HEK293 (cell line): ENCODE results near the gene HERC4.
A peak's percentile ranks its signal among the peaks of the same experiment; 100 is the strongest.

ENCODE experiments used
- CTCF ChIA-PET: fragments of 350-600 bp; formaldehyde crosslinking; extraction: SDS; loops from one replicate; lab custom pipeline; 2021; ENCODE audit warnings: antibody characterized with exemption; lab: Yijun Ruan, JAX
- POLR2A ChIA-PET: fragments of 300-600 bp; formaldehyde crosslinking; extraction: SDS; loops from one replicate; lab custom pipeline; 2020; ENCODE audit warnings: antibody characterized with exemption, inconsistent platforms; lab: Yijun Ruan, JAX
- H3K27ac ChIP-seq: fragments of 200-500 bp; sonication (Bioruptor generic); 2 replicates; pipeline ENCODE4 v1.5.1; 2014; ENCODE audit warnings: low read depth, low read length, control low read depth, inconsistent platforms; ENCODE audit errors: extremely low read depth
- H3K36me3 ChIP-seq, 2 experiments: fragments of 200-500 bp in 1 of 2; sonication (Bioruptor generic) in 1 of 2; 1 replicate in 1 of 2; 2 replicates in 1 of 2; pipeline ENCODE4 v1.5.1; 2014 to 2017; ENCODE audit warnings: inconsistent platforms in 2 of 2, low read length in 2 of 2; ENCODE audit not compliant: control insufficient read depth in 2 of 2, insufficient read depth in 1 of 2
- H3K4me1 ChIP-seq: fragments of 200-500 bp; sonication (Bioruptor generic); 2 replicates; pipeline ENCODE4 v1.5.1; 2014; ENCODE audit warnings: mild to moderate bottlenecking, low read length, inconsistent platforms; ENCODE audit not compliant: control insufficient read depth, insufficient read depth
- H3K4me3 ChIP-seq: 2 replicates; pipeline ENCODE4 v1.5.1; 2011; ENCODE audit warnings: low read depth, mild to moderate bottlenecking, control low read depth, low read length, moderate library complexity
- H3K9me3 ChIP-seq: fragments of 200-500 bp; sonication (Bioruptor generic); 2 replicates; pipeline ENCODE4 v1.5.1; 2014; ENCODE audit warnings: low read depth, low read length, inconsistent platforms; ENCODE audit not compliant: control insufficient read depth, insufficient read depth
- HOXD13 ChIP-seq: sonication (generic); formaldehyde crosslinking; IDR thresholded peaks from 2 replicates; pipeline ENCODE4 v1.8.0; 2022; ENCODE audit warnings: missing genetic modification reagents, borderline replicate concordance
- OSR2 ChIP-seq: fragments of 450-650 bp; formaldehyde crosslinking; IDR thresholded peaks from 2 replicates; pipeline ENCODE4 v1.5.1; 2016; ENCODE audit warnings: missing biosample characterization, missing genetic modification characterization
- PRDM1 ChIP-seq: fragments of 450-650 bp; formaldehyde crosslinking; IDR thresholded peaks from 2 replicates; pipeline ENCODE4; 2016; ENCODE audit warnings: missing biosample characterization, missing genetic modification characterization
- REPIN1 ChIP-seq: fragments of 450-650 bp; formaldehyde crosslinking; IDR thresholded peaks from 2 replicates; pipeline ENCODE4 v1.5.1; 2017; ENCODE audit warnings: missing biosample characterization, missing genetic modification characterization, low read depth
- WT1 ChIP-seq: fragments of 450-650 bp; formaldehyde crosslinking; IDR thresholded peaks from 2 replicates; pipeline ENCODE4 v1.5.1; 2016; ENCODE audit warnings: missing biosample characterization, missing genetic modification characterization
- ZBTB26 ChIP-seq: fragments of 450-650 bp; formaldehyde crosslinking; optimal IDR thresholded peaks from 2 replicates; pipeline ENCODE3; 2016; ENCODE audit warnings: missing biosample characterization, mild to moderate bottlenecking, missing genetic modification characterization
- ZBTB7A ChIP-seq: fragments of 450-650 bp; formaldehyde crosslinking; IDR thresholded peaks from 2 replicates; pipeline ENCODE4 v1.5.1; 2016; ENCODE audit warnings: low read depth, missing biosample characterization, missing genetic modification characterization
- ZFHX2 ChIP-seq: fragments of 450-650 bp; formaldehyde crosslinking; conservative IDR thresholded peaks from 2 replicates; pipeline ENCODE4 v1.5.1; 2016; ENCODE audit warnings: missing biosample characterization, missing genetic modification characterization
- ZIC2 ChIP-seq: fragments of 450-650 bp; formaldehyde crosslinking; IDR thresholded peaks from 2 replicates; pipeline ENCODE4 v1.5.1; 2016; ENCODE audit warnings: missing biosample characterization, missing genetic modification characterization
- ZNF23 ChIP-seq: fragments of 450-650 bp; formaldehyde crosslinking; IDR thresholded peaks from 2 replicates; pipeline ENCODE4 v1.5.1; 2016; ENCODE audit warnings: missing biosample characterization, missing genetic modification characterization, borderline replicate concordance
- ZNF404 ChIP-seq: fragments of 450-650 bp; formaldehyde crosslinking; IDR thresholded peaks from 2 replicates; pipeline ENCODE4 v1.5.1; 2017; ENCODE audit warnings: missing biosample characterization, missing genetic modification characterization
- ZNF416 ChIP-seq: fragments of 450-650 bp; formaldehyde crosslinking; IDR thresholded peaks from 2 replicates; pipeline ENCODE4 v1.5.1; 2016; ENCODE audit warnings: missing biosample characterization, missing genetic modification characterization
- ZNF473 ChIP-seq: fragments of 450-650 bp; formaldehyde crosslinking; IDR thresholded peaks from 2 replicates; pipeline ENCODE4 v1.5.1; 2017; ENCODE audit warnings: missing biosample characterization, missing genetic modification characterization
- ZNF530 ChIP-seq: fragments of 450-650 bp; formaldehyde crosslinking; IDR thresholded peaks from 2 replicates; pipeline ENCODE4 v1.5.1; 2016; ENCODE audit warnings: low read depth, missing biosample characterization, missing genetic modification characterization
- ZNF585B ChIP-seq: fragments of 450-650 bp; formaldehyde crosslinking; IDR thresholded peaks from 2 replicates; pipeline ENCODE4 v1.5.1; 2016; ENCODE audit warnings: missing biosample characterization, missing genetic modification characterization
- ZNF610 ChIP-seq: fragments of 450-650 bp; formaldehyde crosslinking; IDR thresholded peaks from 2 replicates; pipeline ENCODE4 v1.5.1; 2016; ENCODE audit warnings: missing biosample characterization, missing genetic modification characterization, borderline replicate concordance
- ZXDB ChIP-seq: fragments of 450-650 bp; formaldehyde crosslinking; IDR thresholded peaks from 2 replicates; pipeline ENCODE4 v1.5.1; 2016; ENCODE audit warnings: missing biosample characterization, missing genetic modification characterization
- TF ChIP-seq, protein P1 (sequence below): fragments of 450-650 bp; formaldehyde crosslinking; IDR thresholded peaks from 2 replicates; pipeline ENCODE4 v1.5.1; 2016; ENCODE audit warnings: missing biosample characterization, missing genetic modification characterization
- TF ChIP-seq, protein P2 (sequence below): fragments of 450-650 bp; formaldehyde crosslinking; IDR thresholded peaks from 2 replicates; pipeline ENCODE4 v1.5.1; 2017; ENCODE audit warnings: missing biosample characterization, missing genetic modification characterization
- TF ChIP-seq, protein P3 (sequence below): fragments of 450-650 bp; formaldehyde crosslinking; IDR thresholded peaks from 2 replicates; pipeline ENCODE4 v1.5.1; 2017; ENCODE audit warnings: missing biosample characterization, missing genetic modification characterization

HERC4 gene

GRCh38 chr10:68110027-68110426 is 34.9 kb upstream of the HERC4 start:
- TF ChIP-seq PRDM1 (tag by site-specific recombination) (peak; percentile 45; the same call in 1 of the 2 replicates), ZNF610 (no peak)
- TF ChIP-seq, protein P1, sequence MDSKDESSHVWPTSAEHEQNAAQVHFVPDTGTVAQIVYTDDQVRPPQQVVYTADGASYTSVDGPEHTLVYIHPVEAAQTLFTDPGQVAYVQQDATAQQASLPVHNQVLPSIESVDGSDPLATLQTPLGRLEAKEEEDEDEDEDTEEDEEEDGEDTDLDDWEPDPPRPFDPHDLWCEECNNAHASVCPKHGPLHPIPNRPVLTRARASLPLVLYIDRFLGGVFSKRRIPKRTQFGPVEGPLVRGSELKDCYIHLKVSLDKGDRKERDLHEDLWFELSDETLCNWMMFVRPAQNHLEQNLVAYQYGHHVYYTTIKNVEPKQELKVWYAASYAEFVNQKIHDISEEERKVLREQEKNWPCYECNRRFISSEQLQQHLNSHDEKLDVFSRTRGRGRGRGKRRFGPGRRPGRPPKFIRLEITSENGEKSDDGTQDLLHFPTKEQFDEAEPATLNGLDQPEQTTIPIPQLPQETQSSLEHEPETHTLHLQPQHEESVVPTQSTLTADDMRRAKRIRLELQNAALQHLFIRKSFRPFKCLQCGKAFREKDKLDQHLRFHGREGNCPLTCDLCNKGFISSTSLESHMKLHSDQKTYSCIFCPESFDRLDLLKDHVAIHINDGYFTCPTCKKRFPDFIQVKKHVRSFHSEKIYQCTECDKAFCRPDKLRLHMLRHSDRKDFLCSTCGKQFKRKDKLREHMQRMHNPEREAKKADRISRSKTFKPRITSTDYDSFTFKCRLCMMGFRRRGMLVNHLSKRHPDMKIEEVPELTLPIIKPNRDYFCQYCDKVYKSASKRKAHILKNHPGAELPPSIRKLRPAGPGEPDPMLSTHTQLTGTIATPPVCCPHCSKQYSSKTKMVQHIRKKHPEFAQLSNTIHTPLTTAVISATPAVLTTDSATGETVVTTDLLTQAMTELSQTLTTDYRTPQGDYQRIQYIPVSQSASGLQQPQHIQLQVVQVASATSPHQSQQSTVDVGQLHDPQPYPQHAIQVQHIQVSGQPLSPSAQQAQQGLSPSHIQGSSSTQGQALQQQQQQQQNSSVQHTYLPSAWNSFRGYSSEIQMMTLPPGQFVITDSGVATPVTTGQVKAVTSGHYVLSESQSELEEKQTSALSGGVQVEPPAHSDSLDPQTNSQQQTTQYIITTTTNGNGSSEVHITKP (tag by site-specific recombination): no peak
- TF ChIP-seq, all 188 proteins: peak for 1
- no peaks in the 10 kb centered on the region for H3K36me3 ChIP-seq
- ChIA-PET POLR2A (no interaction called here), CTCF (interaction anchor here (0.7 to 1.2 kb wide), 2 partner anchors 8 to 13 kb away, joined by 4 read pairs; no protein-coding TSS in a partner anchor)
- no peak overlapping the region for H3K27ac ChIP-seq
- H3K4me3 ChIP-seq: no peak overlapping the region
- no peaks in the 10 kb centered on the region for H3K9me3 ChIP-seq
- H3K4me1 ChIP-seq: peaks cover 18% of the 10 kb centered on the region

GRCh38 chr10:68109331-68109730 is 34.2 kb upstream of the HERC4 start, which contains the start of gene MYPN:
Gene MYPN, plus strand, starts transcription at chr10:68109488. Its CDS starts 11,951 bp downstream, at chr10:68121439.
- H3K4me3 ChIP-seq: no peak within 1 kb of the TSS
- TF ChIP-seq ZNF473 (tag by site-specific recombination) (no peak), REPIN1 (tag by site-specific recombination) (no peak), PRDM1 (tag by site-specific recombination) (no peak), ZNF416 (tag by site-specific recombination) (no peak), ZBTB7A (no peak)
- TF ChIP-seq, protein P2, sequence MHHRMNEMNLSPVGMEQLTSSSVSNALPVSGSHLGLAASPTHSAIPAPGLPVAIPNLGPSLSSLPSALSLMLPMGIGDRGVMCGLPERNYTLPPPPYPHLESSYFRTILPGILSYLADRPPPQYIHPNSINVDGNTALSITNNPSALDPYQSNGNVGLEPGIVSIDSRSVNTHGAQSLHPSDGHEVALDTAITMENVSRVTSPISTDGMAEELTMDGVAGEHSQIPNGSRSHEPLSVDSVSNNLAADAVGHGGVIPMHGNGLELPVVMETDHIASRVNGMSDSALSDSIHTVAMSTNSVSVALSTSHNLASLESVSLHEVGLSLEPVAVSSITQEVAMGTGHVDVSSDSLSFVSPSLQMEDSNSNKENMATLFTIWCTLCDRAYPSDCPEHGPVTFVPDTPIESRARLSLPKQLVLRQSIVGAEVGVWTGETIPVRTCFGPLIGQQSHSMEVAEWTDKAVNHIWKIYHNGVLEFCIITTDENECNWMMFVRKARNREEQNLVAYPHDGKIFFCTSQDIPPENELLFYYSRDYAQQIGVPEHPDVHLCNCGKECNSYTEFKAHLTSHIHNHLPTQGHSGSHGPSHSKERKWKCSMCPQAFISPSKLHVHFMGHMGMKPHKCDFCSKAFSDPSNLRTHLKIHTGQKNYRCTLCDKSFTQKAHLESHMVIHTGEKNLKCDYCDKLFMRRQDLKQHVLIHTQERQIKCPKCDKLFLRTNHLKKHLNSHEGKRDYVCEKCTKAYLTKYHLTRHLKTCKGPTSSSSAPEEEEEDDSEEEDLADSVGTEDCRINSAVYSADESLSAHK (tag by site-specific recombination): no peak
- TF ChIP-seq, all 188 proteins: peak for 0
- H3K4me1 ChIP-seq: peaks cover 18% of the 10 kb centered on the region
- CTCF ChIA-PET: interaction anchor here (1.2 kb wide), 1 partner anchor 9 kb away, joined by 4 read pairs; no protein-coding TSS in a partner anchor
- no peak within 1 kb of the TSS for H3K27ac ChIP-seq
- no peaks in the 10 kb centered on the region for H3K9me3 ChIP-seq
- no peaks in the 10 kb centered on the region for H3K36me3 ChIP-seq
- POLR2A ChIA-PET: interaction anchor here (0.5 kb wide), 1 partner anchor 87 kb away, joined by 7 read pairs; no protein-coding TSS in a partner anchor

GRCh38 chr10:68108653-68109052 is 33.6 kb upstream of the HERC4 start:
- no peaks in the 10 kb centered on the region for H3K36me3 ChIP-seq
- no peaks in the 10 kb centered on the region for H3K9me3 ChIP-seq
- no peak overlapping the region for H3K4me3 ChIP-seq
- no peak overlapping the region for H3K27ac ChIP-seq
- CTCF ChIA-PET: interaction anchor here (0.6 to 1.2 kb wide), 2 partner anchors 10 to 286 kb away, joined by 3 to 4 read pairs; no protein-coding TSS in a partner anchor
- POLR2A ChIA-PET: no interaction called here
- H3K4me1 ChIP-seq: peaks cover 18% of the 10 kb centered on the region
- no peak for TF ChIP-seq ZFHX2
- TF ChIP-seq, protein P3, sequence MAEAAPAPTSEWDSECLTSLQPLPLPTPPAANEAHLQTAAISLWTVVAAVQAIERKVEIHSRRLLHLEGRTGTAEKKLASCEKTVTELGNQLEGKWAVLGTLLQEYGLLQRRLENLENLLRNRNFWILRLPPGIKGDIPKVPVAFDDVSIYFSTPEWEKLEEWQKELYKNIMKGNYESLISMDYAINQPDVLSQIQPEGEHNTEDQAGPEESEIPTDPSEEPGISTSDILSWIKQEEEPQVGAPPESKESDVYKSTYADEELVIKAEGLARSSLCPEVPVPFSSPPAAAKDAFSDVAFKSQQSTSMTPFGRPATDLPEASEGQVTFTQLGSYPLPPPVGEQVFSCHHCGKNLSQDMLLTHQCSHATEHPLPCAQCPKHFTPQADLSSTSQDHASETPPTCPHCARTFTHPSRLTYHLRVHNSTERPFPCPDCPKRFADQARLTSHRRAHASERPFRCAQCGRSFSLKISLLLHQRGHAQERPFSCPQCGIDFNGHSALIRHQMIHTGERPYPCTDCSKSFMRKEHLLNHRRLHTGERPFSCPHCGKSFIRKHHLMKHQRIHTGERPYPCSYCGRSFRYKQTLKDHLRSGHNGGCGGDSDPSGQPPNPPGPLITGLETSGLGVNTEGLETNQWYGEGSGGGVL: no peak
- no peak for TF ChIP-seq OSR2
- no peak for TF ChIP-seq WT1 (tag by site-specific recombination)
- TF ChIP-seq ZNF23 (tag by site-specific recombination): no peak
- no peak for TF ChIP-seq ZNF404 (tag by site-specific recombination)
- no peak for TF ChIP-seq ZNF530 (tag by site-specific recombination)
- no peak for TF ChIP-seq ZXDB (tag by site-specific recombination)
- no peak for TF ChIP-seq ZBTB26 (tag by site-specific recombination)
- no peak for TF ChIP-seq HOXD13
- no peak for TF ChIP-seq ZIC2
- TF ChIP-seq ZNF585B (tag by site-specific recombination): no peak
